ENCODE measurements around the gene ZNF521. TPM values are rescaled to one million over a fixed set of nuclear protein-coding genes. Genes with fewer than 3 reads are reported as not detected.
A peak's percentile ranks its signal among the peaks of the same experiment; 100 is the strongest.

The ZNF521 gene
- total and polyA plus RNA-seq, 10 of the 15 experiments (the other 5 are each of a cell fraction or from before 2014, with no cell fraction given): 0.02 to 0.05 (median 0.04) TPM; not detected in 6

GRCh38 chr18:25228410-25228809, 123.6 kb downstream of the ZNF521 start (continued):
- TF ChIP-seq ZNF274 (IDR thresholded peaks at IDR 0.05; ENCODE audit: insufficient read depth, insufficient read length): no peak
- no peak for TF ChIP-seq PKNOX1 (IDR thresholded peaks at IDR 0.05)
- TF ChIP-seq BCL3 (IDR thresholded peaks at IDR 0.05; ENCODE audit: borderline replicate concordance, insufficient read depth, low read depth, low read length, poor library complexity, severe bottlenecking): no peak
- TF ChIP-seq CBFB (IDR thresholded peaks at IDR 0.05; ENCODE audit: low read depth): no peak
- TF ChIP-seq ATF3 (IDR thresholded peaks at IDR 0.05; ENCODE audit: borderline replicate concordance, extremely low read depth, low read depth, low read length): no peak

- Histone ChIP-seq H2AFZ (ENCODE audit: control insufficient read depth, low read depth, low read length) (no peak overlapping the region; the same call in 1 of the 2 replicates), H3K79me2 (ENCODE audit: control insufficient read depth, insufficient read depth, low read length) (no peaks in the 10 kb centered on the region), H3K36me3 (ENCODE audit: control insufficient read depth in 2 of 2, insufficient read depth in 2 of 2, low read length in 1 of 2) (no peaks in the 10 kb centered on the region), H3K9ac (ENCODE audit: control insufficient read depth, insufficient read depth, low read length) (no peak overlapping the region), H3K4me3 (no peak overlapping the region), H3K4me1 (ENCODE audit: control insufficient read depth, insufficient read depth, low read length) (no peaks in the 10 kb centered on the region), H3K27ac (ENCODE audit: control insufficient read depth, insufficient read depth) (no peak overlapping the region), H3K9me3 (replicated peaks; ENCODE audit: control insufficient read depth, insufficient read depth, low read length) (no peaks in the 10 kb centered on the region), H4K20me1 (ENCODE audit: control insufficient read depth, insufficient read depth) (no peaks in the 10 kb centered on the region), H3K4me2 (ENCODE audit: control insufficient read depth, insufficient read depth) (peak overlapping the region; percentile 35), H3K27me3 (replicated peaks in 1 of 2; ENCODE audit: control insufficient read depth in 2 of 2, insufficient read depth in 2 of 2, low read length in 1 of 2) (no peaks in the 10 kb centered on the region)
- ATAC-seq: peak; percentile 48; the same call in 2 of the 3 replicates
- FAIRE-seq: peak; percentile 56
- POLR2A ChIA-PET: no interaction called here
- CTCF ChIA-PET: interaction anchor here (1.1 to 1.5 kb wide), 2 partner anchors 33 to 865 kb away, joined by 3 to 4 read pairs; no protein-coding TSS in a partner anchor
- BruUV-seq (replicated peaks): no TSS peak
- DNase-seq (ENCODE audit: low read depth, low spot score): no peak
- WGBS (ENCODE audit: insufficient coverage, insufficient replicate concordance, low lambda C conversion rate, missing lambda C conversion rate): 53% methylated on average over 12 of the region's 12 CpGs
- intact Hi-C loops (cut with micrococcal nuclease; ENCODE audit: unreplicated experiment): no loop called here
- TF ChIP-seq CHD4 (IDR thresholded peaks at IDR 0.05) (no peak), SPI1 (IDR thresholded peaks at IDR 0.05; ENCODE audit: borderline replicate concordance, insufficient read depth, low read depth, low read length) (peak; percentile 94)
- RAD21 ChIA-PET (ENCODE audit: unreplicated experiment): no interaction called here
- in situ Hi-C loops (cut with MboI): no loop called here
- SMC1A ChIA-PET (ENCODE audit: uncharacterized antibody, unreplicated experiment): no interaction called here
Observed at GRCh38 chr18:25225151-25225550, 126.8 kb downstream of the ZNF521 start.
